Endothelial cell of umbilical vein (primary cell): Measurements from ENCODE around the gene NPPA.

Experiments used
- POLR2A ChIP-seq: IDR thresholded peaks from 2 replicates; pipeline ENCODE4 v1.6.1; 2012; ENCODE audit warnings: low read depth, mild to moderate bottlenecking, control low read depth, low read length
- TF ChIP-seq, protein P1 (sequence below), 2 donors: IDR thresholded peaks; 1 replicate in 1 of 2; 2 replicates in 1 of 2; pipeline ENCODE4 v1.5.1; 2011; ENCODE audit warnings: low read length in 2 of 2, mild to moderate bottlenecking in 2 of 2, moderate library complexity in 2 of 2, control low read depth in 1 of 2, inconsistent platforms in 1 of 2, low read depth in 1 of 2; ENCODE audit not compliant: insufficient read depth in 1 of 2; ENCODE audit errors: extremely low read depth in 1 of 2

GRCh38 chr1:11858968-11859871 is 11.6 kb upstream of the NPPA start:
- TF ChIP-seq, protein P1, sequence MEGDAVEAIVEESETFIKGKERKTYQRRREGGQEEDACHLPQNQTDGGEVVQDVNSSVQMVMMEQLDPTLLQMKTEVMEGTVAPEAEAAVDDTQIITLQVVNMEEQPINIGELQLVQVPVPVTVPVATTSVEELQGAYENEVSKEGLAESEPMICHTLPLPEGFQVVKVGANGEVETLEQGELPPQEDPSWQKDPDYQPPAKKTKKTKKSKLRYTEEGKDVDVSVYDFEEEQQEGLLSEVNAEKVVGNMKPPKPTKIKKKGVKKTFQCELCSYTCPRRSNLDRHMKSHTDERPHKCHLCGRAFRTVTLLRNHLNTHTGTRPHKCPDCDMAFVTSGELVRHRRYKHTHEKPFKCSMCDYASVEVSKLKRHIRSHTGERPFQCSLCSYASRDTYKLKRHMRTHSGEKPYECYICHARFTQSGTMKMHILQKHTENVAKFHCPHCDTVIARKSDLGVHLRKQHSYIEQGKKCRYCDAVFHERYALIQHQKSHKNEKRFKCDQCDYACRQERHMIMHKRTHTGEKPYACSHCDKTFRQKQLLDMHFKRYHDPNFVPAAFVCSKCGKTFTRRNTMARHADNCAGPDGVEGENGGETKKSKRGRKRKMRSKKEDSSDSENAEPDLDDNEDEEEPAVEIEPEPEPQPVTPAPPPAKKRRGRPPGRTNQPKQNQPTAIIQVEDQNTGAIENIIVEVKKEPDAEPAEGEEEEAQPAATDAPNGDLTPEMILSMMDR (IDR thresholded peaks at IDR 0.05; ENCODE audit: extremely low read depth in 1 of 2, insufficient read depth in 1 of 2, low read depth in 1 of 2, low read length in 2 of 2): peak in 1 of 2 donors; percentile 55
- no peak for TF ChIP-seq POLR2A
